HG02938 (cell line): ENCODE data around the gene ANKS1A.
"Not testable (repeated sequence)": the region's sequence is repeated elsewhere in the genome, so short reads cannot be mapped to it uniquely, and the experiment has no call there.

Experiments
- ATAC-seq: cut with Tn5 transposase; IDR thresholded peaks from one replicate; pipeline ENCODE4 v1.9.1; 2021; ENCODE audit warnings: mild to moderate bottlenecking, moderate library complexity; ENCODE audit not compliant: unreplicated experiment

ANKS1A gene

GRCh38 chr6:34884996-34885395 is 4.1 kb upstream of the ANKS1A start:
- ATAC-seq = no peak

GRCh38 chr6:34885837-34886236 is 3.2 kb upstream of the ANKS1A start:
- ATAC-seq = not testable (repeated sequence)

- peak; percentile 76 for ATAC-seq
Observed at GRCh38 chr6:34887753-34888513, 1.1 kb upstream of the ANKS1A start, which contains the start of gene TAF11. Gene TAF11 (minus strand): TSS chr6:34888042. CDS start chr6:34887957, 85 bp downstream.

GRCh38 chr6:34888514-34888856 is 570 bp upstream of the ANKS1A start:
- no peak for ATAC-seq

GRCh38 chr6:34890533-34890925 is 1.5 kb downstream of the ANKS1A start:
- ATAC-seq = no peak

GRCh38 chr6:34891296-34891695 is 2.2 kb downstream of the ANKS1A start:
- no peak for ATAC-seq

GRCh38 chr6:34894693-34895092 is 5.6 kb downstream of the ANKS1A start:
- ATAC-seq = no peak

- no peak for ATAC-seq
Observed at GRCh38 chr6:34897130-34897529, 8.1 kb downstream of the ANKS1A start.

- ATAC-seq = no peak
Observed at GRCh38 chr6:34897716-34898115, 8.7 kb downstream of the ANKS1A start.

GRCh38 chr6:34899748-34900147 is 10.7 kb downstream of the ANKS1A start:
- not testable (repeated sequence) for ATAC-seq

GRCh38 chr6:34900321-34901031 is 11.4 kb downstream of the ANKS1A start:
- no peak for ATAC-seq

- no peak for ATAC-seq
Observed at GRCh38 chr6:34901930-34902329, 12.9 kb downstream of the ANKS1A start.

- ATAC-seq = no peak
Observed at GRCh38 chr6:34904990-34905613, 16.0 kb downstream of the ANKS1A start.

GRCh38 chr6:34906826-34907225 is 17.8 kb downstream of the ANKS1A start:
- ATAC-seq = no peak

- ATAC-seq = no peak
Observed at GRCh38 chr6:34908194-34908593, 19.1 kb downstream of the ANKS1A start.

GRCh38 chr6:34909320-34909883 is 20.3 kb downstream of the ANKS1A start:
- ATAC-seq = no peak

GRCh38 chr6:34911822-34912221 is 22.8 kb downstream of the ANKS1A start:
- no peak for ATAC-seq

- ATAC-seq = peak; percentile 56
Observed at GRCh38 chr6:34912715-34913464, 23.8 kb downstream of the ANKS1A start.

- ATAC-seq = no peak
Observed at GRCh38 chr6:34914358-34914757, 25.3 kb downstream of the ANKS1A start.

GRCh38 chr6:34916348-34916967 is 27.4 kb downstream of the ANKS1A start:
- no peak for ATAC-seq
